ENCODE results near the gene ZNF76.

ZNF76 gene

GRCh38 chr6:35312807-35313206 lies 53.3 kb downstream of the ZNF76 start:
- TF ChIP-seq POLR2AphosphoS5 (IDR thresholded peaks at IDR 0.05; ENCODE audit: borderline replicate concordance, low read depth, low read length) (peak; percentile 34; the same call in 1 of the 2 replicates), FOXP2 (optimal IDR thresholded peaks at IDR 0.05; ENCODE audit: control extremely low read depth, extremely low read length, insufficient read depth) (no peak)
- DNase-seq (ENCODE audit: low read depth, low spot score), result peak; percentile 70
- H3K36me3 ChIP-seq (ENCODE audit: insufficient read depth, low read length), result no peaks in the 10 kb centered on the region
- no peaks in the 10 kb centered on the region for H3K9me3 ChIP-seq (ENCODE audit: low read depth, low read length)
- H3K4me3 ChIP-seq, result no peak overlapping the region
- peak overlapping the region; percentile 65; the same call in 1 of the 2 replicates for H3K27ac ChIP-seq
- no peak overlapping the region for H3K9ac ChIP-seq (ENCODE audit: insufficient read length)

- no peak overlapping the region for H3K27ac ChIP-seq
- DNase-seq (ENCODE audit: low read depth, low spot score), result no peak
- H3K9me3 ChIP-seq (ENCODE audit: low read depth, low read length), result no peaks in the 10 kb centered on the region
- no peaks in the 10 kb centered on the region for H3K36me3 ChIP-seq (ENCODE audit: insufficient read depth, low read length)
- H3K4me3 ChIP-seq, result peak overlapping the region; percentile 93
- TF ChIP-seq FOXP2 (optimal IDR thresholded peaks at IDR 0.05; ENCODE audit: control extremely low read depth, extremely low read length, insufficient read depth) (no peak), POLR2AphosphoS5 (IDR thresholded peaks at IDR 0.05; ENCODE audit: borderline replicate concordance, low read depth, low read length) (no peak), EZH2 (IDR thresholded peaks at IDR 0.05) (no peak)
- H3K9ac ChIP-seq (ENCODE audit: insufficient read length), result no peak overlapping the region
These were observed 58.1 kb downstream of the ZNF76 start for GRCh38 chr6:35317483-35318195.

- TF ChIP-seq POLR2AphosphoS5 (IDR thresholded peaks at IDR 0.05; ENCODE audit: borderline replicate concordance, low read depth, low read length) (peak; percentile 36; the same call in 1 of the 2 replicates), FOXP2 (optimal IDR thresholded peaks at IDR 0.05; ENCODE audit: control extremely low read depth, extremely low read length, insufficient read depth) (no peak), EZH2 (IDR thresholded peaks at IDR 0.05) (no peak)
- Histone ChIP-seq H3K27ac (no peak overlapping the region), H3K4me3 (peak overlapping the region; percentile 93), H3K9me3 (ENCODE audit: low read depth, low read length) (no peaks in the 10 kb centered on the region), H3K9ac (ENCODE audit: insufficient read length) (peak overlapping the region; percentile 70), H3K36me3 (ENCODE audit: insufficient read depth, low read length) (no peaks in the 10 kb centered on the region)
- DNase-seq (ENCODE audit: low read depth, low spot score), result no peak
These were observed 58.9 kb downstream of the ZNF76 start for GRCh38 chr6:35318196-35319171.

GRCh38 chr6:35319346-35320030 lies 60.0 kb downstream of the ZNF76 start:
- TF ChIP-seq FOXP2 (optimal IDR thresholded peaks at IDR 0.05; ENCODE audit: control extremely low read depth, extremely low read length, insufficient read depth) (no peak), EZH2 (IDR thresholded peaks at IDR 0.05) (no peak), POLR2AphosphoS5 (IDR thresholded peaks at IDR 0.05; ENCODE audit: borderline replicate concordance, low read depth, low read length) (no peak)
- no peak for DNase-seq (ENCODE audit: low read depth, low spot score)
- Histone ChIP-seq H3K4me3 (no peak overlapping the region), H3K9me3 (ENCODE audit: low read depth, low read length) (no peaks in the 10 kb centered on the region), H3K27ac (no peak overlapping the region), H3K36me3 (ENCODE audit: insufficient read depth, low read length) (no peaks in the 10 kb centered on the region), H3K9ac (ENCODE audit: insufficient read length) (no peak overlapping the region)

- no peak for TF ChIP-seq FOXP2 (optimal IDR thresholded peaks at IDR 0.05; ENCODE audit: control extremely low read depth, extremely low read length, insufficient read depth)
- no peak for TF ChIP-seq EZH2 (IDR thresholded peaks at IDR 0.05)
- no peak for TF ChIP-seq POLR2AphosphoS5 (IDR thresholded peaks at IDR 0.05; ENCODE audit: borderline replicate concordance, low read depth, low read length)
- H3K27ac ChIP-seq, result no peak overlapping the region
- no peak for DNase-seq (ENCODE audit: low read depth, low spot score)
- H3K9me3 ChIP-seq (ENCODE audit: low read depth, low read length), result no peaks in the 10 kb centered on the region
- H3K9ac ChIP-seq (ENCODE audit: insufficient read length), result no peak overlapping the region
- H3K4me3 ChIP-seq, result no peak overlapping the region
- H3K36me3 ChIP-seq (ENCODE audit: insufficient read depth, low read length), result no peaks in the 10 kb centered on the region
These were observed 60.5 kb downstream of the ZNF76 start for GRCh38 chr6:35320031-35320410.

- no peak for TF ChIP-seq POLR2AphosphoS5 (IDR thresholded peaks at IDR 0.05; ENCODE audit: borderline replicate concordance, low read depth, low read length)
- no peak for TF ChIP-seq EZH2 (IDR thresholded peaks at IDR 0.05)
- TF ChIP-seq FOXP2 (optimal IDR thresholded peaks at IDR 0.05; ENCODE audit: control extremely low read depth, extremely low read length, insufficient read depth), result no peak
- H3K4me3 ChIP-seq, result no peak overlapping the region
- H3K27ac ChIP-seq, result no peak overlapping the region
- H3K9ac ChIP-seq (ENCODE audit: insufficient read length), result no peak overlapping the region
- no peaks in the 10 kb centered on the region for H3K36me3 ChIP-seq (ENCODE audit: insufficient read depth, low read length)
- no peaks in the 10 kb centered on the region for H3K9me3 ChIP-seq (ENCODE audit: low read depth, low read length)
- DNase-seq (ENCODE audit: low read depth, low spot score), result no peak
These were observed 61.6 kb downstream of the ZNF76 start for GRCh38 chr6:35321091-35321490.

DNA sequence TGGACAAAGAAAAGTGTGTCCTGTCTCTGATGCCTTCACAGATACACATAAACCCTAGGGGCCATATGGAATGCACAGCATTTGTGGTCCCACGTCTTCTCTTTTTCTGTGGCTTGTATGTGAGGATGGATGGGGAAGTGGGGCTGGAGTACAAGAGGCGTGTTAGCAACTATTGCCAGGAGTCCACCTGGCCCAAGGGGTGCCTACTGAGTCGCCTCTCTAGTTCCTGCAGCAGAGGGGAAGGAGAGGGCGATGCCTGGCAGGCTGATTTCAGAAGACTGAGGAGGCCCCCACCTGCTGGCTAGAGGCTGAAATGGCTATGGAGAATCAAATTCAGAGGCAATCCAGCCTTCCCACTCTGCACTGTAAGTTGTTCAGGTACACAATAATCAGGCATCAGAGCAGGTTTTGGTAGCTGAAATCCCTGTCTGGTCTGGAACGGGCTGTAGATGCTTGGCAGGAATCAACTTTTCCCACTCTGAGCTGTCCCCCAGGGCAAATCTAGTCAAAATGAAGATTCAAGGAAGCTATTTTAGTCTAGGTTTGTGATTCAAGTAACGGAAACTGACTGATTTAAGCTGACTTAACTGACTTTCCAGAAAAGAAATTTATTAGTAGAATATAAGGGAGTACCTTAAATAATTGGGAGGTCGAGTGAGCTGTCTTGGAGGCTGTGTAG lies 68.0 kb downstream of the ZNF76 start:
- H3K9ac ChIP-seq (ENCODE audit: insufficient read length), result no peak overlapping the region
- H3K36me3 ChIP-seq (ENCODE audit: insufficient read depth, low read length), result no peaks in the 10 kb centered on the region
- H3K27ac ChIP-seq, result no peak overlapping the region
- no peak for DNase-seq (ENCODE audit: low read depth, low spot score)
- no peak overlapping the region for H3K4me3 ChIP-seq
- TF ChIP-seq EZH2 (IDR thresholded peaks at IDR 0.05) (no peak), FOXP2 (optimal IDR thresholded peaks at IDR 0.05; ENCODE audit: control extremely low read depth, extremely low read length, insufficient read depth) (no peak), POLR2AphosphoS5 (IDR thresholded peaks at IDR 0.05; ENCODE audit: borderline replicate concordance, low read depth, low read length) (no peak)
- H3K9me3 ChIP-seq (ENCODE audit: low read depth, low read length), result no peaks in the 10 kb centered on the region
